IMR-90 (cell line): ENCODE data around the gene CPNE2. TPM values are rescaled to one million over a fixed set of nuclear protein-coding genes. Genes with fewer than 3 reads are reported as not detected.

Experiments used
- ATAC-seq: fragments of 200-7000 bp; cut with Tn5 transposase; 2 replicates; pipeline ENCODE4 v1.9.1; 2020; ENCODE audit warnings: low read depth, mild to moderate bottlenecking, moderate library complexity
- BruUV-seq: library from RNA; stranded (reverse); fragments of 400-500 nt; replicated peaks from 2 replicates; lab custom pipeline; 2021; lab: Mats Ljungman, UMichigan
- CTCF ChIA-PET: fragments of 300-600 bp; formaldehyde crosslinking; extraction: SDS; loops from one replicate; lab custom pipeline; 2021; ENCODE audit warnings: antibody characterized with exemption; lab: Yijun Ruan, JAX
- POLR2A ChIA-PET: fragments of 300-600 bp; sonication (Branson Sonifier 250); formaldehyde crosslinking; loops from one replicate; lab custom pipeline; 2022; ENCODE audit warnings: antibody characterized with exemption; ENCODE audit not compliant: unreplicated experiment; lab: Charles Lee
- DNase-seq: peaks from one replicate; pipeline ENCODE4 v3.0.0; 2013
- H2AFZ ChIP-seq: replicated peaks from 2 replicates; pipeline ENCODE3; 2013; ENCODE audit warnings: low read length, mild to moderate bottlenecking; ENCODE audit not compliant: poor library complexity
- H2AK5ac ChIP-seq: 2 replicates; pipeline ENCODE4 v1.6.1; 2013; ENCODE audit warnings: low read depth, low read length, inconsistent platforms
- H2AK9ac ChIP-seq: replicated peaks from 2 replicates; pipeline ENCODE3; 2013; ENCODE audit warnings: mild to moderate bottlenecking, low read depth, low read length, moderate library complexity; ENCODE audit not compliant: poor library complexity
- H2BK120ac ChIP-seq: 2 replicates; pipeline ENCODE4 v1.6.1; 2013; ENCODE audit warnings: low read depth, low read length, inconsistent platforms
- H2BK15ac ChIP-seq: 3 replicates; pipeline ENCODE4 v1.6.1; 2013; ENCODE audit warnings: low read depth, low read length, inconsistent platforms
- H2BK20ac ChIP-seq: 2 replicates; pipeline ENCODE4 v1.6.1; 2013; ENCODE audit warnings: low read depth, mild to moderate bottlenecking, inconsistent platforms, low read length, moderate library complexity
- H2BK5ac ChIP-seq: 2 replicates; pipeline ENCODE4 v1.6.1; 2013; ENCODE audit warnings: mild to moderate bottlenecking, low read depth, low read length, inconsistent platforms; ENCODE audit not compliant: poor library complexity, severe bottlenecking
- H3K14ac ChIP-seq: replicated peaks from 2 replicates; pipeline ENCODE4 v1.6.1; 2013; ENCODE audit warnings: low read depth, low read length, inconsistent platforms
- H3K18ac ChIP-seq: 2 replicates; pipeline ENCODE4 v1.6.1; 2013; ENCODE audit warnings: low read depth, low read length, control low read depth
- H3K23ac ChIP-seq: 2 replicates; pipeline ENCODE4 v1.6.1; 2013; ENCODE audit warnings: low read depth, low read length, inconsistent platforms
- H3K27ac ChIP-seq: 2 replicates; pipeline ENCODE4 v1.5.1; 2013; ENCODE audit warnings: mild to moderate bottlenecking, control low read depth, low read length; ENCODE audit not compliant: insufficient read depth
- H3K27me3 ChIP-seq: 2 replicates; pipeline ENCODE4 v1.6.1; 2013; ENCODE audit warnings: low read length; ENCODE audit not compliant: control insufficient read depth, insufficient read depth
- H3K36me3 ChIP-seq: 2 replicates; pipeline ENCODE4 v1.6.1; 2013; ENCODE audit warnings: low read length, mixed read lengths; ENCODE audit not compliant: control insufficient read depth, insufficient read depth
- H3K4ac ChIP-seq: 2 replicates; pipeline ENCODE4 v1.6.1; 2013; ENCODE audit warnings: low read depth, low read length, inconsistent platforms
- H3K4me1 ChIP-seq: 2 replicates; pipeline ENCODE4 v1.6.1; 2013; ENCODE audit warnings: low read length, mixed read lengths; ENCODE audit not compliant: control insufficient read depth, insufficient read depth
- H3K4me2 ChIP-seq: 2 replicates; pipeline ENCODE4 v1.6.1; 2013; ENCODE audit warnings: low read depth, mild to moderate bottlenecking, control low read depth, low read length, moderate library complexity
- H3K4me3 ChIP-seq: 2 replicates; pipeline ENCODE4 v1.5.1; 2013; ENCODE audit warnings: low read depth, mild to moderate bottlenecking, control low read depth, low read length, moderate library complexity; ENCODE audit not compliant: insufficient read depth
- H3K56ac ChIP-seq: 2 replicates; pipeline ENCODE4 v1.6.1; 2013; ENCODE audit warnings: low read length, inconsistent platforms; ENCODE audit not compliant: insufficient read depth; ENCODE audit errors: extremely low read depth
- H3K79me1 ChIP-seq, 2 experiments: 2 replicates each; pipeline ENCODE4 v1.6.1; 2013; ENCODE audit warnings: low read length in 2 of 2, inconsistent platforms in 1 of 2, low read depth in 1 of 2
- H3K9ac ChIP-seq: 2 replicates; pipeline ENCODE4 v1.6.1; 2013; ENCODE audit warnings: low read depth, low read length, control low read depth
- H3K9me1 ChIP-seq: 2 replicates; pipeline ENCODE4 v1.6.1; 2013; ENCODE audit warnings: low read length, inconsistent platforms; ENCODE audit not compliant: insufficient read depth
- H3K9me3 ChIP-seq: 2 replicates; pipeline ENCODE4 v1.6.1; 2013; ENCODE audit warnings: low read length; ENCODE audit not compliant: control insufficient read depth, insufficient read depth
- H4K20me1 ChIP-seq: 2 replicates; pipeline ENCODE4 v1.6.1; 2013; ENCODE audit warnings: low read length, inconsistent platforms; ENCODE audit not compliant: insufficient read depth
- H4K5ac ChIP-seq: 2 replicates; pipeline ENCODE4 v1.6.1; 2013; ENCODE audit warnings: mild to moderate bottlenecking, low read depth, low read length, control low read depth
- H4K8ac ChIP-seq, 2 experiments: 2 replicates each; pipeline ENCODE4 v1.6.1; 2013; ENCODE audit warnings: low read depth in 2 of 2, low read length in 2 of 2, control low read depth in 1 of 2, inconsistent platforms in 1 of 2
- H4K91ac ChIP-seq: 2 replicates; pipeline ENCODE4 v1.6.1; 2013; ENCODE audit warnings: low read depth, low read length, inconsistent platforms; ENCODE audit not compliant: insufficient read depth
- FOS ChIP-seq: fragments of 150-350 bp; IDR thresholded peaks from 2 replicates; pipeline ENCODE4 v1.6.1; 2016; ENCODE audit warnings: low read depth, low read length
- RFX5 ChIP-seq: IDR thresholded peaks from 2 replicates; pipeline ENCODE4 v1.8.0; 2012; ENCODE audit warnings: low read depth, mild to moderate bottlenecking, low read length, moderate library complexity
- WGBS, 2 experiments: methylation state at CpG; one replicate each; pipeline versions ENCODE4 v1.1.5 to v1.1.7; 2013; ENCODE audit warnings: missing lambda C conversion rate in 2 of 2; ENCODE audit not compliant: insufficient read length in 1 of 2; ENCODE audit errors: extremely low coverage in 2 of 2; 5-methylcytosine and 5-hydroxymethylcytosine counted together
- dilution Hi-C: fragments of 300-500 bp; cut with HindIII; formaldehyde crosslinking; loops from one replicate; pipeline ENCODE4 v1.14.3; 2018; ENCODE audit warnings: low sequenced_read_pairs; ENCODE audit not compliant: unreplicated experiment
- in situ Hi-C: fragments of 300-500 bp; cut with MboI; formaldehyde crosslinking; loops from 3 replicates; pipeline ENCODE4 v1.14.3; 2019; ENCODE audit warnings: low sequenced_read_pairs, inconsistent platforms, mixed read lengths
- intact Hi-C: fragments of 100-400 bp; cut with micrococcal nuclease; formaldehyde crosslinking; loops from 2 replicates; pipeline ENCODE4 v1.10.0; 2022
- polyA plus RNA-seq, 3 experiments: library from polyadenylated mRNA; depleted of rRNA; stranded (reverse); fragments of >200 nt; gene quantifications; 2 replicates each; pipeline ENCODE4 v1.2.3, GENCODE V29; 2012; ENCODE audit warnings: low replicate concordance in 1 of 3
- total RNA-seq: library from RNA; depleted of rRNA; stranded (reverse); fragments of >200 nt; gene quantifications from 2 replicates; pipeline ENCODE4 v1.2.3, GENCODE V29; 2012

CPNE2 gene
- total and polyA plus RNA-seq, 2 of the 4 experiments (the other 2 are of a cell fraction): 15.4 to 48.0 TPM

GRCh38 chr16:57043248-57043647, 49.1 kb upstream of the CPNE2 start:
- Histone ChIP-seq H2BK120ac (no peak overlapping the region), H3K4ac (no peak overlapping the region), H3K4me3 (no peak overlapping the region), H3K4me2 (no peak overlapping the region), H3K9me1 (peaks cover 8% of the 10 kb centered on the region; the same call in 1 of the 2 replicates), H2BK15ac (no peak overlapping the region), H2AK9ac (no peak overlapping the region), H3K23ac (no peak overlapping the region), H4K5ac (no peak overlapping the region), H2BK20ac (no peak overlapping the region), H3K14ac (no peak overlapping the region), H3K36me3 (peaks cover 17% of the 10 kb centered on the region), H4K91ac (no peak overlapping the region), H2AK5ac (no peak overlapping the region), H4K20me1 (no peaks in the 10 kb centered on the region), H3K18ac (no peak overlapping the region), H3K27me3 (no peaks in the 10 kb centered on the region), H2BK5ac (no peak overlapping the region), H3K27ac (no peak overlapping the region), H3K79me1 (no peaks in the 10 kb centered on the region; a peak in 1 of 4 replicates), H3K9me3 (no peaks in the 10 kb centered on the region; the same call in 1 of the 2 replicates), H3K4me1 (peaks cover 10% of the 10 kb centered on the region), H3K56ac (no peak overlapping the region), H4K8ac (no peak overlapping the region), H2AFZ (no peak overlapping the region), H3K9ac (no peak overlapping the region)
- DNase-seq: no peak
- intact Hi-C loops: loop anchor here (10.0 kb wide), 1 partner anchor 78 kb away; the partner anchor contains the start of gene CETP
- dilution Hi-C loops: no loop called here
- in situ Hi-C loops: loop anchor here (10.0 kb wide), 1 partner anchor 178 kb away; the partner anchor contains the start of gene SLC12A3
- WGBS, 2 experiments: 93% methylated on average over 5 of the region's 9 CpGs; no CpG with 5 or more reads in 1 of the 2 experiments
- ChIA-PET POLR2A (no interaction called here), CTCF (no interaction called here)
- BruUV-seq: no TSS peak
- no peak for ATAC-seq
- TF ChIP-seq RFX5 (no peak), FOS (no peak)
